Sigmoid colon (tissue), 3 donors: ENCODE results near the gene ZNF638.

ENCODE experiments used
- CTCF ChIP-seq, 4 experiments: fragments of 450-650 bp in 3 of 4; fragments of 200-600 bp in 1 of 4; IDR thresholded peaks; one replicate each; pipeline ENCODE4 v1.5.1; 2016 to 2019; ENCODE audit warnings: antibody characterized with exemption in 4 of 4, mild to moderate bottlenecking in 3 of 4, moderate library complexity in 2 of 4
- POLR2A ChIP-seq, 2 donors: fragments of 450-650 bp; IDR thresholded peaks; one replicate each; pipeline ENCODE4 v1.6.1; 2016; ENCODE audit warnings: antibody characterized with exemption in 2 of 2, mild to moderate bottlenecking in 2 of 2, moderate library complexity in 2 of 2

- TF ChIP-seq CTCF (IDR thresholded peaks at IDR 0.05) (no peak), POLR2A (IDR thresholded peaks at IDR 0.05) (no peak)
These were observed 97.1 kb downstream of the ZNF638 start for GRCh38 chr2:71428472-71429383.
